HepG2 (cell line): ENCODE results near the gene HYAL2. TPM values are rescaled to one million over a fixed set of nuclear protein-coding genes. Genes with fewer than 3 reads are reported as not detected.

Experiments used
- GATA4 ChIP-seq: sonication (generic); IDR thresholded peaks from 2 replicates; pipeline ENCODE4 v1.6.1; 2016; ENCODE audit warnings: antibody characterized with exemption, low read depth, borderline replicate concordance
- MAFF ChIP-seq: IDR thresholded peaks from 2 replicates; pipeline ENCODE4 v1.6.1; 2011; ENCODE audit warnings: low read depth, low read length, improper control_type of control experiment
- MED1 ChIP-seq: sonication (generic); formaldehyde crosslinking; IDR thresholded peaks from 2 replicates; pipeline ENCODE4 v1.4.0; 2020; ENCODE audit warnings: missing genetic modification reagents
- MED13 ChIP-seq: sonication (generic); formaldehyde crosslinking; IDR thresholded peaks from 2 replicates; pipeline ENCODE4 v1.5.0; 2020; ENCODE audit warnings: missing genetic modification reagents
- NFE2L2 ChIP-seq: fragments of 150-350 bp; IDR thresholded peaks from 2 replicates; pipeline ENCODE4 v1.6.1; 2014; ENCODE audit warnings: low read length
- RCOR2 ChIP-seq: IDR thresholded peaks from 2 replicates; pipeline ENCODE4 v1.6.1; 2016; ENCODE audit warnings: missing biosample characterization, missing genetic modification reagents
- RERE ChIP-seq: IDR thresholded peaks from 2 replicates; pipeline ENCODE4 v1.6.1; 2016; ENCODE audit warnings: low read depth, missing genetic modification reagents, missing compliant biosample characterization
- SMARCE1 ChIP-seq: fragments of 450-650 bp; IDR thresholded peaks from 2 replicates; pipeline ENCODE4 v1.6.1; 2017; ENCODE audit warnings: borderline replicate concordance
- SMC3 ChIP-seq: IDR thresholded peaks from 2 replicates; pipeline ENCODE4 v1.6.1; 2011; ENCODE audit warnings: low read length, improper control_type of control experiment
- SP2 ChIP-seq: sonication (generic); formaldehyde crosslinking; IDR thresholded peaks from 2 replicates; pipeline ENCODE4 v1.5.1; 2020; ENCODE audit warnings: mild to moderate bottlenecking, missing genetic modification reagents
- ZFP1 ChIP-seq: IDR thresholded peaks from 2 replicates; pipeline ENCODE4 v1.6.1; 2016
- ZNF138 ChIP-seq: sonication (generic); formaldehyde crosslinking; IDR thresholded peaks from 2 replicates; pipeline ENCODE4 v1.5.0; 2020; ENCODE audit warnings: mild to moderate bottlenecking, low read depth, missing genetic modification reagents
- ZNF343 ChIP-seq: sonication (generic); formaldehyde crosslinking; IDR thresholded peaks from 2 replicates; pipeline ENCODE4 v1.4.0; 2020; ENCODE audit warnings: mild to moderate bottlenecking, missing genetic modification reagents
- ZNF441 ChIP-seq: sonication (generic); formaldehyde crosslinking; IDR thresholded peaks from 2 replicates; pipeline ENCODE4 v1.7.0; 2021; ENCODE audit warnings: missing genetic modification reagents, borderline replicate concordance
- ZNF468 ChIP-seq: sonication (generic); formaldehyde crosslinking; IDR thresholded peaks from 2 replicates; pipeline ENCODE4 v1.8.0; 2022; ENCODE audit warnings: mild to moderate bottlenecking, moderate library complexity, missing genetic modification reagents
- ZNF619 ChIP-seq: sonication (generic); formaldehyde crosslinking; IDR thresholded peaks from 2 replicates; pipeline ENCODE4 v1.4.0; 2020; ENCODE audit warnings: mild to moderate bottlenecking, missing genetic modification reagents
- ZNF83 ChIP-seq: sonication (generic); formaldehyde crosslinking; IDR thresholded peaks from 2 replicates; pipeline ENCODE4 v1.4.0; 2020; ENCODE audit warnings: missing genetic modification reagents, mild to moderate bottlenecking, borderline replicate concordance
- polyA plus RNA-seq, 8 experiments: library from polyadenylated mRNA; depleted of rRNA in 3 of 8; stranded (reverse) in 7 of 8; unstranded in 1 of 8; fragments of >200 nt; fragmentation: Illumina TruSeq in 4 of 8; extraction: Trizol in 4 of 8; gene quantifications; 2 replicates each; pipeline versions ENCODE4 v1.2.1 to v1.2.3, GENCODE V29; 2011 to 2016; ENCODE audit warnings: low read depth in 4 of 8, missing spikeins in 1 of 8, mixed read lengths in 1 of 8; ENCODE audit not compliant: insufficient read depth in 1 of 8
- total RNA-seq, 5 experiments: library from RNA; depleted of rRNA; stranded (reverse); fragments of >200 nt; fragmentation: Illumina TruSeq; extraction: Trizol; gene quantifications; 2 replicates each; pipeline ENCODE4 v1.2.3, GENCODE V29; 2016; ENCODE audit warnings: low read depth in 1 of 5
- TF ChIP-seq, protein P1 (sequence below): sonication (generic); formaldehyde crosslinking; IDR thresholded peaks from 2 replicates; pipeline ENCODE4 v1.5.0; 2020; ENCODE audit warnings: mild to moderate bottlenecking, missing genetic modification reagents
- TF ChIP-seq, protein P2 (sequence below): sonication (generic); formaldehyde crosslinking; IDR thresholded peaks from 2 replicates; pipeline ENCODE4 v1.5.1; 2020; ENCODE audit warnings: missing genetic modification reagents, mild to moderate bottlenecking, borderline replicate concordance
- TF ChIP-seq, protein P3 (sequence below): sonication (generic); formaldehyde crosslinking; IDR thresholded peaks from 2 replicates; pipeline ENCODE4 v1.9.0; 2021; ENCODE audit warnings: missing genetic modification reagents, borderline replicate concordance
- TF ChIP-seq, protein P4 (sequence below): IDR thresholded peaks from 2 replicates; pipeline ENCODE4 v1.6.1; 2012; ENCODE audit warnings: inconsistent platforms

The HYAL2 gene
- total and polyA plus RNA-seq, 2 of the 13 experiments (the other 11 are each of a cell fraction or from before 2014, with no cell fraction given) = 76.2 to 102 TPM

- TF ChIP-seq, protein P1, sequence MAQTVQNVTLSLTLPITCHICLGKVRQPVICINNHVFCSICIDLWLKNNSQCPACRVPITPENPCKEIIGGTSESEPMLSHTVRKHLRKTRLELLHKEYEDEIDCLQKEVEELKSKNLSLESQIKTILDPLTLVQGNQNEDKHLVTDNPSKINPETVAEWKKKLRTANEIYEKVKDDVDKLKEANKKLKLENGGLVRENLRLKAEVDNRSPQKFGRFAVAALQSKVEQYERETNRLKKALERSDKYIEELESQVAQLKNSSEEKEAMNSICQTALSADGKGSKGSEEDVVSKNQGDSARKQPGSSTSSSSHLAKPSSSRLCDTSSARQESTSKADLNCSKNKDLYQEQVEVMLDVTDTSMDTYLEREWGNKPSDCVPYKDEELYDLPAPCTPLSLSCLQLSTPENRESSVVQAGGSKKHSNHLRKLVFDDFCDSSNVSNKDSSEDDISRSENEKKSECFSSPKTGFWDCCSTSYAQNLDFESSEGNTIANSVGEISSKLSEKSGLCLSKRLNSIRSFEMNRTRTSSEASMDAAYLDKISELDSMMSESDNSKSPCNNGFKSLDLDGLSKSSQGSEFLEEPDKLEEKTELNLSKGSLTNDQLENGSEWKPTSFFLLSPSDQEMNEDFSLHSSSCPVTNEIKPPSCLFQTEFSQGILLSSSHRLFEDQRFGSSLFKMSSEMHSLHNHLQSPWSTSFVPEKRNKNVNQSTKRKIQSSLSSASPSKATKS = no peak
- TF ChIP-seq SMC3 (no peak), ZNF468 (CRISPR knock-in tag) (no peak), ZNF138 (CRISPR knock-in tag) (no peak), NFE2L2 (no peak), RCOR2 (no peak), MED1 (no peak), ZNF619 (CRISPR knock-in tag) (no peak), ZNF441 (no peak), SP2 (CRISPR knock-in tag) (no peak), ZFP1 (CRISPR knock-in tag) (no peak), GATA4 (no peak), ZNF343 (CRISPR knock-in tag) (no peak), RERE (CRISPR knock-in tag) (no peak), ZNF83 (CRISPR knock-in tag) (no peak), SMARCE1 (no peak), MED13 (CRISPR knock-in tag) (no peak), MAFF (no peak)
- TF ChIP-seq, protein P2, sequence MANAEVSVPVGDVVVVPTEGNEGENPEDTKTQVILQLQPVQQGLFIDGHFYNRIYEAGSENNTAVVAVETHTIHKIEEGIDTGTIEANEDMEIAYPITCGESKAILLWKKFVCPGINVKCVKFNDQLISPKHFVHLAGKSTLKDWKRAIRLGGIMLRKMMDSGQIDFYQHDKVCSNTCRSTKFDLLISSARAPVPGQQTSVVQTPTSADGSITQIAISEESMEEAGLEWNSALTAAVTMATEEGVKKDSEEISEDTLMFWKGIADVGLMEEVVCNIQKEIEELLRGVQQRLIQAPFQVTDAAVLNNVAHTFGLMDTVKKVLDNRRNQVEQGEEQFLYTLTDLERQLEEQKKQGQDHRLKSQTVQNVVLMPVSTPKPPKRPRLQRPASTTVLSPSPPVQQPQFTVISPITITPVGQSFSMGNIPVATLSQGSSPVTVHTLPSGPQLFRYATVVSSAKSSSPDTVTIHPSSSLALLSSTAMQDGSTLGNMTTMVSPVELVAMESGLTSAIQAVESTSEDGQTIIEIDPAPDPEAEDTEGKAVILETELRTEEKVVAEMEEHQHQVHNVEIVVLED = no peak
- TF ChIP-seq, protein P3, sequence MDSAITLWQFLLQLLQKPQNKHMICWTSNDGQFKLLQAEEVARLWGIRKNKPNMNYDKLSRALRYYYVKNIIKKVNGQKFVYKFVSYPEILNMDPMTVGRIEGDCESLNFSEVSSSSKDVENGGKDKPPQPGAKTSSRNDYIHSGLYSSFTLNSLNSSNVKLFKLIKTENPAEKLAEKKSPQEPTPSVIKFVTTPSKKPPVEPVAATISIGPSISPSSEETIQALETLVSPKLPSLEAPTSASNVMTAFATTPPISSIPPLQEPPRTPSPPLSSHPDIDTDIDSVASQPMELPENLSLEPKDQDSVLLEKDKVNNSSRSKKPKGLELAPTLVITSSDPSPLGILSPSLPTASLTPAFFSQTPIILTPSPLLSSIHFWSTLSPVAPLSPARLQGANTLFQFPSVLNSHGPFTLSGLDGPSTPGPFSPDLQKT (CRISPR knock-in tag) = no peak
- TF ChIP-seq, protein P4, sequence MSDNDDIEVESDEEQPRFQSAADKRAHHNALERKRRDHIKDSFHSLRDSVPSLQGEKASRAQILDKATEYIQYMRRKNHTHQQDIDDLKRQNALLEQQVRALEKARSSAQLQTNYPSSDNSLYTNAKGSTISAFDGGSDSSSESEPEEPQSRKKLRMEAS = 0 out of 2 replicates have a peak, but pooled peaks have one; percentile 18
These were observed at the start of gene HYAL2 (continued) for GRCh38 chr3:50322386-50323091.
